Inflammatory macrophage treated with lipopolysaccharide for 1 hour (primary cell): ENCODE measurements around the gene BCAS3.

Experiments
- DNase-seq, 2 donors: peaks; one replicate each; pipeline ENCODE4 v3.0.0-alpha.2; 2020 to 2022

The BCAS3 gene

DNA sequence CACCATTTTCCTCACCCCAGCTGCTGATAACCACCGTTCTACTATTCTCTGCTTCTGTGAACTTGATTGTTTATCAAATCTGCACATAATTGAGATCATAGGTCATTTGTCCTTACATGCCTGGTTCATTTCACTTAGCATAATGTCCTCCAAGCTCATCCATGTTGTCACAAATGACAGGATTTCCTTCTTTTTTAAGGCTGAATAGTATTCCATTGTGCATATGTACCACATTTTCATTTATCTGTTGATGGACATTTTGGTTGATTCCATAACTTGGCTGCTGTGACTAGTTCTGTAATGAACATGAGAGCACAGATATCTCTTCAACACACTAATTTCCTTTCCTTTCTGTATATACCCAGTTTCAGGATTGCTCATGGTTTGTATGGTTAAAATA lies 496.7 kb downstream of the BCAS3 start:
- DNase-seq = no peak

DNA sequence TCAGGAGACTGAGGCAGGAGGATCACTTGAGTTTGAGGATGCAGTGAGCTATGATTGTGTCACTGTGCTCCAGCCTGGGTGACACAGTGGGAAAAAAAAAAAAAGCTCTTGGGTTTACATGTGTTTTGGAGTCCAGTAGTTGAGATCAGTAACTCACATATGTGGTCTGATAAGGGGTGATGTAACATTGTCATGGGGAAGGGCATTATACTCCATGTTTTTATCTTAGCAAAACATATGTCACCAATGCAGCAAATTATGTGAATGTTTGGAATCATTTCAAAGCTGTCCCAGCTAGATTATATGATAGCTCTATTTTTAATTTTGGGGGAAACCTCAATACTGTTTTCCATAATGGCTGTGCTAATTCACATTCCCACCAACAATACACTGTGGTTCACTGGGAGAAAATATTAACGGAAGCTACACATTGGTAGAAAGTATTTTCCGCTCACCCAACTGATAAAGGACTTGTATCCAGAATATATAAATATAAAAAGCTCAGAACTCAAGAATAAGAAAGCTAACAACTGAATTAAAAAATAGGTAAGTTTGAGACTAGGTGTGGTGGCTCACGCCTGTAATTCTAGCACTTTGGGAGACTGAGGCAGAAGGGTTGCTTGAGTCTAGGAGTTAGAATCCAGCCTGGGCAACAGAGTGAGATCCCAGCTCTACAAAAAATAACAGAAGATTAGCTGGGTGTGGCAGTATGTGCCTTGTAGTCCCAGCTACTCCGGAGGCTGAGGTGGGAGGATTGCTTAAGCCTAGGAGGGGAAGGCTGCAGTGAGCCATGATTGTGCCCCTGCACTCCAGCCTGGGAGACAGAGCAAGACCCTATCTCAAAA lies 497.9 kb downstream of the BCAS3 start:
- no peak for DNase-seq

DNA sequence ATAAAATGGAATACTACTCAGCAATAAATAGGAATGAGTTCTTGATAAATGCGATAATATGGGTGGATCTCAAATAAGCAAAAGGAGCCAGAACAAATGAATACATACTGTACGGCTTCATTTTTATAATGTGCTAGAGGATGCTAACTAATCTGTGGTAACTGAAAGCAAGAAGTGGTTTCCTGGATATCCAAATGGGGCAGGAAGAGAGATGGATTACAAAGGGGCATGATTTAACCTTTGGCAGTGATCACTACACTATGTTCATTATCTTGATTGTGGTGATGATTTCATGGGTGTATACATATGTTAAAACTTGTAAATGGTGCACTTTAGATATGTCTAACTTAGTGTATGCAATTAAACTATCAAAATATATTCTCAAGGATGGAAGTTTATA lies 499.7 kb downstream of the BCAS3 start:
- no peak for DNase-seq

DNA sequence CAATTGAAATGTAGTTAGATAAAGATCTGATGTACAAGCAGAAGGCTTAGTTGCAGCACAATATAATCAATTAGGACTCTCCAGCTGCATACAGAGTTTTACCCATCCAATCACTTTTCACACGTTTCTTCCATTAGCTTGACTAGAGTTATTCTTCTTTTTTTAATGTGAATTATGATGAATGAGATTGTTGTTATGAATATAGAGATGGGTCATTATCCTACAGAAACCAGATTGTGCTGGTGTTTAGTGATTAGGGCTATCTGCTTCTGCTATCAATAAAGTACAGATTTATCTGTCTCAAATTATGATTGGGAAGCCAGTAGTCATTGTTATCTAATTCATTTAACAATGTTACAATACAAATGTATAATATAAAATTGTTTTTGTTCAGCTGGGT lies 500.6 kb downstream of the BCAS3 start:
- DNase-seq = no peak

DNA sequence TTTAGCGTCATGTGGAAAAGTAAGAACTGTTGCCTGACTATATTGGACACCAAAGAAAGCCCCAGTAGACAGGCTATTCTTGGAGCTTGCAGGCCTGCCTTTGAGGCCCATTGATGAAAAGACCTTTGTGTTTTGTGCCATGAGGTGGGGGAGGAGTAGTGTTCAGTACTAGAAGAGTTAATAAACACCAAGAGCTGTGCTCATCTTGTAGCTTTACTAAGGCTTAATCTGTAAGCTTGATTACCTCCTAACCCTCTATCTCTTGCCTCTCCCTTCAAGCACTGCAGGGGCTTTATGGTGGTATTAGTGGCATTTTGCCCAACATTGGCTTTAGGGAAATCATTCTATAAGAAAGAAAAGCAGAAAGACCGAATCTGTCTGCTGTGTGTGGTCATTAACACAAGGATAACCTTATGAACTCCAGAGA lies 501.7 kb downstream of the BCAS3 start:
- no peak for DNase-seq

DNA sequence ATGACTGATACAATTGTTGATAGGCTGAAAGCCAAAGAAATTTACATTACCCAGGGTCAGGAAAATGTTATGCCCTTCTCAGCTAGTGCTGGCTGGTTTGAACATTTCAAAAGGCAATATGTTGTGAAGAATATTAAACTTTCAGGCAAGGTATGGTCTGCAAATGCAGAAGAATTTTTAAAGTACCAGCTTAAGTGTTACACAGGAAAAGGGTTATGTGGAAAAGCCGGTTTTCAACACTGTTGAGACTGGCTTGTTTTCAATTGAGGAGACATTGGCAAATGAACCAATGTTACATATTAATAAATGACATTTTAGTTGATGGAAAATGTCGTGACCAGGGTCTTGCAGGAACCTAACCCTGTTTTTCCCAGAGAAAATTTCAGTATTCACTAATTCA lies 506.1 kb downstream of the BCAS3 start:
- no peak for DNase-seq

DNA sequence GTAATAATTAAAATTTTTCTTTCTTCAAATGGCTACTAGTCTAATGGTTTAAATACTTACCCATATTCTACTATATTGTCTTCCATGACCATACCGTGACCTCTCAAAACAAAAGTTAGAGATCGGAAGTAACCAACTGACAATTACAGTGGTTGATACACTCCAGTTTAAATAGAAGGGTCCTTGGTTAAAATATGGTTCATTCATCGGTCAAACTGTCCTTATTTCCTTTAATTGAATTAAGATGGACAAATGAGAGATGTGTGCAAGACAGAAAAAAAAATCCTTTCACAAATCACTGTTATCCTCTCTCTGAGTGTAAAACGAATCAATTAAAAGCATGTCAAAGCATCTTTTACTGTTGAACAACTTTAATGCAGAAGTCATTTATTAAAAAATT lies 507.7 kb downstream of the BCAS3 start:
- no peak for DNase-seq

DNA sequence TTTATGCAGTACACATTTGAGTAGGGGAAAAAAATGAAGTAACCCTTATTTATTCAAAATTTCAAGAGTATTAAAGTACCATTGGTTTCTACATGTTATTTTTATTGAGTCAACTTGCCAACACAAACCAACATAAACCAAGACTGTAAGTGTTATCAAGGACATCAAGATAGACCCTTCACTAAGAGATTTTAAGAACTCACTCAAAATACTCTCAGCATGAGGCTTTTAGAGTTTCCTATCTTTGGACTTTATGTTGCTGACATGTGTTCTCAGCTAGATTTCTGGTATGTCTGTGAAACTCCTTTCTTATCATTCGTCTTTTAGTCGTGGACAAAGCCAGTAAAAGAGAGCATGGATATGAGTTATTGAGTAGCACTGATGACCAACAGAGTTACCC lies 509.4 kb downstream of the BCAS3 start:
- no peak for DNase-seq

DNA sequence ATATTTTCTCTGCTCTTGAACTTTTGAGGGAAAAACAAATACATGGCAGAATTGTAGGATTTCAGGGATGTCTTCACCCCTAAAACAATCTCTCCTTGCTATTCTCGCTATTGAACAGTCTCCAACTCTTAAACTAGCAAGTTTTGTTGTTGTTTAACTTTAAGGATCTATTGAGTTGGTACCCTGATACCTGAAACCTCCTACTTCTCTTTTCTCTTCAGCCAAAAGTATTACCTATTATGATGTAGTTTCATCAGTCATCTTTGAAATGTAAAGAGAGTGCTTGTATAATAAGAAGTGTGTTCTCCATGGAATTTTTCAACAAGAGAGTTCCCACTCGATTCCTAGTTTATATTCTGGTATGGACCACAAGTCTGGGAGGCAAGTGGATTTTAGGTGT lies 510.4 kb downstream of the BCAS3 start:
- no peak for DNase-seq

DNA sequence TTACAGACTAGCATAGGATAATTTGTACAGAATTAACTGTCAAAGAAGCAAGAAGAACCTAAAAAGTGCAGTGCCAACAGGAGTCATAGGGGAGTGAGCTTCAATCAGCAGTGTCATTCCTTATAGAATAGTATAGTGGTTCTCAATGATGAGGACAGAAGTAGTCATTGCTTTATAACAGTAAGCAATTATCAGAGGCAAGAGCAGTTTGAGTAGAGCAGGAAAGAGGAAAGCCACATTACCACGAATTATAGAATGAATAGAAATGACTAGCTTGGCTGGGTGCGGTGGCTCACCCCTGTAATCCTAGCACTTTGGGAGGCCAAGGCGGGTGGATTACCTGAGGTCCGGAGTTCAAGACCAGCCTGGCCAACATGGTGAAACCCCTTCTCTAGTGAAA lies 512.3 kb downstream of the BCAS3 start:
- DNase-seq = no peak

DNA sequence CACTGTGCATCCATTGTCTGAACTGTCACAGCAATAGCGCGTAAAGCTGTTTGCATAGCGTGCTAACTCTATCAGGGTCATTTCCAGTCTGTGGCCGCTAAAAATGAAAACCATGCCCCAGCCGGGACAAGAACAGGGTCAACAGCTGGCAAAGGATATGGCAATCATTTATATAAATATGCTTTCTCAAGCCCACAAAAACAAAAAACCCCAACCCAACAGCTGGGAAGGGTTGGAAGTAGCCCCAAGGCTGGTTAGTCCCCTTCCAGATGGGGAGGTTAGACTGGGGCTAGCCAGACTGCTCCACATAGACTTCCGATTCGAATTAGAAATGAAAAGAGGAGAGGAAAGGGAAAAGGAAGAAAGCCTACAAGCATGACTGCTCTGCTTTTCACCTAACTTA lies 518.7 kb downstream of the BCAS3 start:
- no peak for DNase-seq

DNA sequence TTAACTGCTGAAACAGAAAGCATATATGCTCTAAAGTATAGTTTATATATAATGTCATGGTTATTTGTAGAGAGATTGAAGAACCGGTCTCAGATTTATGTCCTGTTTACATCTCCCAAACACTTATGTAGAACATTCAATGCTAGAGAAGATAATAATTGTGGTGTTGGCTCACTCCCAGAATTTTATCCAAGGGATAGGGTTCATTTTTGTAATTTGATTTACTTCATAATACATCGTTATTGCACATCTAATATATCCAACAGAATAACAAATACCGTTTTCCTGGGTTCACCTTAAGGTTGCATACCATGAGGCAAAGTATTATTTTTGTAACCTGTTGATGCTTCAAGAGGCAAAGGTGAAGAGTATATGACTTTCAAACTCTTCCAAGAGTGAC lies 519.1 kb downstream of the BCAS3 start:
- no peak for DNase-seq

DNA sequence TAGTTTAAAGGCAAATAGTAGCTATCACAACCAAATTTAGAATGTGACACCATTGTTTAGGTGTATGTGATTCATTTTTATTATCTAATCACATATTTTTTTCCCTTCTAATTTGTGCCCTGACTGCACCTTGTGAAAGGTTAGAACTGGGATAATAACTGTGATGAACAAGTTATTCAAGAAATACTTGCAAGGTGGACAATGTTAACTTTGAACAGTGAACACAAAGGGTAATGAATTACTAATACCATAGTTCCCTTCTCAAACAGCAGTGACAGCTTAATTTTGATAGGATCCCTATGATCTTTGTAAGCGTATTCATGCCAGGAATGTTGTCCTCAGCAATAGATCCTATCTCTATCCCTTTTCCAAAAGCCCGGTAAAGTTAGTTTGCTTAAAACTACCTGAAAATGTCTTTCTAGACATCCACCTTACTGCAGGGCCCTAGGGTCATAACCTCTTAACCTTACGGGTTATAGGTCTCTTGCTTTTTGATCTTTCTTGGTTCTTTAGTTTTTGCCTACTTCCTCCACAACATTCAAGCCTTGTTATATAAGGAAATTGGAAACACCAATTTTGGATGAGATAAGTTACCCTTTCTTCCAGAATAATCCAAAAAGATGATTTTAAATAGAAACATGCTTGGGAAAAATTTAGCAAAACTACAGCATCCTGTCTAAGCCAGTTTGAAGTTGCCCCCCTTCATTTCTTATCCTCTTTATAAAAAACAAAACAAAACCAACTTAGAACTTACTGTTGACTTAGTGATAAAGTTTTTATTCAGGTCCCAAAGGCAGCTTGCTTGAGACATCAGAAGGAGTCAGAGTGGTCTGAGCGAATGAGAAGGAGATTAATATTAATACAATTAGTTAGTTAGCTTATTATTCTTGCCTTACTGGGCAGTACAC lies 522.0 kb downstream of the BCAS3 start:
- no peak for DNase-seq

DNA sequence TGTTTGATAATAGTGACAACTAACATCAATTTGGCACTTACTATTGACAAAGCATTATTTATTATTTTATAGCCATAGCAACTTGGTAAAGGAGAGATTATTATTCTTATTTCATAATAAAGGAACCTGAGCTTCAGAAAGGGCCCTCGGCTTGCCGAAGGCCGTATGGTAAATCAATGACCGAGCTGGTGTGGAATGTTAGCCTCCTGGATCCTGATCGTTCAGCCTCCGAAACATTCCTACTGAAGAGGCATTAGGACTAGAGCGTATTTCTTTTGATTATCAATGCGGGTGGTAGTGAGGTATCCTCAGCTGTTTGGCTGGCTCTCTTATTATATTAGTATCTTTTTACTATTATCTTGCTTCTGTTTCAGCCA lies 522.7 kb downstream of the BCAS3 start:
- no peak for DNase-seq

DNA sequence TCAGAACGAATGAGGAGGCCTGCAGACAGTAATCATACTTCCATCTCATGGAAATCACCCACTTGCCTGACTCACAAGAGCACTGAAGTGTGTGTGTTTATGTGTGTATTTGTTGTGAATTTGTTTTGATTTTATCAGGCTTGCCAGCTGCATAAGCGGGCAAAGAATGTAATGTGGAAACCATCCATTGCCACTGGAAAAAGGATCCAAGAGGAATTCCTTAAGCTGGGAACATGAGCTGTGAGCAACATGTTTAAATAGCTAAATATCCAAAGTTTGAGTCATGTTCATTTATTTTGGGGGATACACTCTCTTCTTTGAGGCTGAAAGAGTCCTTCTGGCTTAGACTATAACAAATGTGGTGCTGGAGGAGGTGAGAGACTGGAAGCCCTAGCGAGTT lies 523.6 kb downstream of the BCAS3 start:
- DNase-seq = no peak

DNA sequence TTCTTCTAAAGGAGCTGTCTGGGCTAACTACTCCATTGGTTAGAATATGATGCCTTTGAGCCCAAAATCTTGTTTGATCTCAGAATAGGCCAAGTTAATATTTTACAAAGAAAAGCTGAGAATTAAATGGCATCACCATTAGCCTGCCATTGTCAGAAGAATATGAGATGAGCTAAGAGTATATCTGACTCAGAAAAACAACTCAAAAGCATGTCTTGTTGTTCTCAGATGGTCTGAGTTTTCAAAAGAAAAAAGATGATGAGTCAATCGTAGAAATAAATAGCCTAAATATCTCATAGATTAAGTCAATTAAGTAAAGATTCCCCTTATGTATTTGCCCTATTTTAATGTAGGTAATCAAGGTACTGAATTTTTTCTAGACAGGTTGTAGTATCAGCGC lies 524.9 kb downstream of the BCAS3 start:
- DNase-seq = no peak

DNA sequence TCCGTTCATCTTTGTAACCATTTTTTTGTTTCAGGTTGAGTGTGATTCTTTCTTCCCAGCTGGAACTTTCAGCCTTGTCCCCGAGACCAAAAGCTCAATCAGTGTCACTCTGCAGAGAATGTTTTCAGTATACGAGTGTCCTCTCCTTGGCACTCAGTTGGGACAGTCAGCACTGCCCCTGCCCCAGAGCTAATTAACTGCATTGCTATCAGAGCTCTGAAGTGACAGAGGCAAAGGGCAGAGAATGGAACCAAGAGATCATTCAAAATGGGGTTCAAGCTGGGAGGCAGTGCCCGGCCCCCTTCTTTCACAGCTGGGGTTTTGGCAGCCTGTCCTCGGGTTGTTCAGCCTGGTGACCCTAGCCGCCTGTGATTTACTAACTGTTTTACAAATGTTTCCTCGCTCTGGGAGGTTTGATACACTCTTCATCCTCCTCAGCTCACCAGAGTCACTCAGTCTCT lies 526.0 kb downstream of the BCAS3 start:
- DNase-seq = no peak

DNA sequence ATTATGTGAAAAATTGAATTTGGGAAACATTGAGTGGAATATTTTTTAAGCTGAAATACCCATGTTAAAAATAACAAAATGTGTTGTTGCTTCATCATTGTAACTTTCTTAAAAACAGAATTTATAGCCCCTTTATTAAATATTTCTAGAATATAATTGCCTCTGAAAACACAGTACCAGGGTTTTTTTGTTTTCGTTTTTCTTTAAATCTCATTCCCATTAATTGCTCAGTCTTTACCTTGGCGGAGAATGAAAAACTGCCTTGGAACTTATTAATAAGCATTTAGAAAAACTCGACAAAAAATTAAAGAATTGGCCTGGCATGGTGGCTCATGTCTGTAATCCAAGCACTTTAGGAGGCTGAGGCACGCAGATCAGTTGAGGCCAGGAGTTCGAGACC lies 526.8 kb downstream of the BCAS3 start:
- no peak for DNase-seq

DNA sequence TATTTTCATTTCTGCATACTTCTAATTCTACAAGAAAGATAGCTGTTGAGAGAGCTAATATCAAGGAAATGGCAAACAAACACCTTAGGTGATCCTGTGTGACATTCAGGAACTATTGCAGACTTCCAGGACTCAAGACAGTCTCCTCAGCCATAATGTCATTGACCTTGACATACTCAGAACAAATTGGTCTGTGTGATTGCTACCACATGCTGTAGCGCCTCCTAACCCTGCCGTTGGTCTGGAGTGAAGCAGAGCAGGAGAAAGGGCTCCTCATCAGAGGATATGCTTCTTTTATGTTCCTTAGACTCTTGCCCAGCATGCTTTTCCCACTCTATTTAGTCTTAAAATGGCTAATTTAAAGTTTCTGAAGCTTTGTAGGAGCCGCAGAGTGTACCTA lies 527.8 kb downstream of the BCAS3 start:
- no peak for DNase-seq

DNA sequence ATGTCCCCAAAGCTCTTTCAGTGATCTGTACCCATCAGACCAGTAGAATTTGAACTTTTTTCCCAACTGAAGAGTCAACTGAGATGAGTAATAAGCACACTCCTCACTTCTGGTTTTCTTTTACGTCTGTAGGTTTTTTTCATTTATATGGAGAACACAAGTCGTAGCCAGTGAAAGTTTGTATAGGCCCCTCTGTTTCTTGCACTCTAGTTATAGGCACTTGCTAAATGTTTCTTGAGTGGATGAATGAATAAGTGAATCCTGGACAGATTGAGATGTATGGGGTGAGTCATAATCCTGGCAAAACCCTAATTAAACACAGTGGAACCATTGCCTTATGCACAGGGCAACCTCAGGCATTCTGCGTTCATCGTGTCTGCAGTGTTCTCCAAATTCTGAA lies 528.3 kb downstream of the BCAS3 start:
- no peak for DNase-seq

DNA sequence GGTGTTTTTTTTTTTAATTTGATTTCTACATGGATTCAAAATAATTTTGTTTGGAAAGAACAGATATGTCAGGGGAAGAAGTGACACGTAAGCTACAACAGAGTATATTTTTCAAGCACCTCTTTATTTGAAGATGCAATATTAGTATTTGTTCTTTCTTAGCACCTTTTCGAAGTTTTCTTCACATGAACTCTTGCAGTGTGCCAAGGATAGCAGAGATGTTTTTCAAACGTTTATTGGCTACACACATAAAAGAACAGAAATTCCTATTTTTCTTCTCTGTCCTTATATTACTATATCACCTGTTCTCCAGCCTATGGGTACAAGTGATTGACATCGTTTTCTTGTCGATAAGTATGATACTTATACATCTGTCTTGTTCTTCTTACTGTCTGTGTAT lies 529.3 kb downstream of the BCAS3 start:
- DNase-seq = no peak

DNA sequence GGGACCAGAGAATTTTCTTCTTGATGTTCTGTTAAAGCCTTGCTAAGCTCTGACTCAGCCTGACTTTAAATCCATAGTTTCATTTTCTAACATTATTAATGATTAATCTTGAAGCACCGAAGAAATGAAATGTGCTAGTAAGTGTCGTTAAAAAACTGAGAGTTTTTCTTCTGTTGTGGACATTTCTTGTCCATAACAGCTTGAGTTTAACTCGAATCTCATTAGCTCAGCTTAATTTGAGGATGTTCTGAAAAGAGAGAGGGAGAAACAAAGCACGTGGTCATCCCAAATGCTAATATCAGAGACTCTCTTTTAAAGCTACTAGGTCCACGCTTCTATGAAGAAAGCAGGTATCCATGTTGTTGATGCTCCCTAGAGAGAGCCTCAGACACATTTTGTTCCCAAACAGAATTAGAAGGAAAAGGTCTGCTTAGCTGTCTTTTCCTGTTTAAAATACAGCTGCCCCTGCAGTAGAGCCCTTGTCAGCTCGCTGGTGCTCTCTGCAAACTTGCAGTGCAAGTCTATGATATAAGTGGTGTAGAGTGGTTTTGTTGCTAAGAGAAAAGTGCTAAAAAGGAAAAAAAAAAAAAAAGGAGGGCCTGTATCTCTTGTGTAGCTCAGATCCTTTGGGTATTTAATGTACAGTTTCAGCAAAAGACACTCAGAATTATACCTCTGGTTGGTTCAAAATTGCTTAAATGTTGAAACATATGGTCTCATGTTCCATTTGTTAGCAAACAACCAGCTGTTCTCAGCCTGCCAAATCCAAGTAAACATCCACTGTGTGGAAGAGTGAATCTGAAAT lies 530.9 kb downstream of the BCAS3 start:
- DNase-seq = no peak

DNA sequence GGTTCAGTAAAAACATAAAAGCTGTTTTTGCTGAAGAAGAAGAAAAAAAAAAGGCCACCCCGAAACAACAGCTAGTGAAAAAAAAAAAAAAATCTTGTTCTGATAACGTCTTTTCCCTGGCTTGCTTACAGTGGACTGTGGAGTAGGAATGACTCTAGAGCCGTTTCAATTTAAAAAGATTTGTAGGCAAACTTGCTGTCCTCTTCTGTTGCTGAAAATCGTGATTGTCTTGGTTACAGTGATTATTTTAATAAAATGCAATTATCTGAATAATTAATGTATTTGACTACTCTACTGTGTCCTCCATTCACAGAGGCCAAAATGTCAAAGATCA lies 531.4 kb downstream of the BCAS3 start:
- no peak for DNase-seq
